Stimulated activated CD8-positive, alpha-beta memory T cell treated with anti-CD3 and anti-CD28 coated beads, Interleukin-12 subunit alpha, Interleukin-12 subunit beta, amount 100 ng/mL, for 24 hours (primary cell): ENCODE measurements around the gene TECPR2.
"Not testable (repeated sequence)": the region's sequence is repeated elsewhere in the genome, so short reads cannot be mapped to it uniquely, and the experiment has no call there.

Source experiments
- DNase-seq: peaks from one replicate; pipeline ENCODE4 v3.0.0-alpha.2; 2020; ENCODE audit errors: extremely low read depth

TECPR2 gene

DNA sequence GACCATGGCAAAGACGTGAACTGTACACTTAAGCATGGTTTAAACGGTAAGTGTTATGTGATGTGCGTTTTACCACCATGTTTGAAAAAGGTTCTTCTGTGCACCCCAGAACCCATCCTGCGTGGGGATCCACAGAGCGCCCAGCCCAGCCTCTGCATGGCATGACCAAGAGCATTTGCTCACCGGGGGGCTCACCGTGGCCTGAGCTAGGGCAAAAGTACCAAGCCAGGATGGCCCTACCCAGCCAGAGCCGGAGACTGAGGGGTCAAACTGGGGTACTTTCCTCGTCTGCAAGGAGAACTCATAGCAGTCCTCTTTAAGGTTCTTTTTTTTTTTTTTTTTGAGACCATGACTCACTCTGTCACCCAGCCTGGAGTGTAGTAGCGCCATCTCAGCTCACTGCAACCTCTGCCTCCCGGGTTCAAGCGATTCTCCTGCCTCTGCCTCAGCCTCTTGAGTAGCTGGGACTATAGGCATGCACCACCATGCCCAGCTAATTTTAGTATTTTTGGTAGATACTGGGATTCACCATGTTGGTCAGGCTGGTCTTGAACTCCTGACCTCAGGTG is 163.3 kb downstream of the TECPR2 start:
- no peak for DNase-seq

DNA sequence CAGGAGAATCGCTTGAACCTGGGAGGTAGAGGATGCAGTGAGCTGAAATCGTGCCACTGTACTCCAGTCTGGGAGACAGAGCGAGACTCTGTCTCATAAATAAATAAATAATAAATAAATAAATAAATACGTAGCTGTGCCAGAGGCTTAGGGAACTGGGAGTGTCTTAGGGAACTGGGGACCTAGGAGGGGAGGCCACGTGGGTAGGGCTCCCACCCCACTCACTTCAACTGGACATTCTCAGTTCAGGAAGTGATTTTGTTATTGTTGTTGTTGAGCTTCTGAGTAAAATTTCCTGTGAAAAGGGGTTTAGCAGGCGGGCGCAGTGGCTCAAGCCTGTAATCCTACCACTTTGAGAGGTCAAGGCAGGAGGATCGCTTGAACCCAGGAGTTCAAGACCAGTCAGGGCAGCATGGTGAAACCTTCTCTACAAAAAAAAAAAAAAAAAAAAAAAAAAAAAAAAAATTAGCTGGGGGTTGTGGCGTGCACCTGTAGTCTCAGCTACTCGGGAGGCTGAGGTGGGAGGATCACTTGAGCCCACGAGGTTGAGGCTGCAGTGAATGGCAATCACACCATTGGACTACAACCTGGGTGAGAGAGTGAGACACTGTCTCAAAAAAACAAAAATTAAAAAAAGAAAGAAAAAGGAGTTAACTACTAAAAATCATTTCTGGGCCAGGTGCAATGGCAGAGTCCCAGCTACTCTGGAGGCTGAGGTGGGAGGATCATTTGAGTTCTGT is 165.9 kb downstream of the TECPR2 start:
- DNase-seq, result no peak

DNA sequence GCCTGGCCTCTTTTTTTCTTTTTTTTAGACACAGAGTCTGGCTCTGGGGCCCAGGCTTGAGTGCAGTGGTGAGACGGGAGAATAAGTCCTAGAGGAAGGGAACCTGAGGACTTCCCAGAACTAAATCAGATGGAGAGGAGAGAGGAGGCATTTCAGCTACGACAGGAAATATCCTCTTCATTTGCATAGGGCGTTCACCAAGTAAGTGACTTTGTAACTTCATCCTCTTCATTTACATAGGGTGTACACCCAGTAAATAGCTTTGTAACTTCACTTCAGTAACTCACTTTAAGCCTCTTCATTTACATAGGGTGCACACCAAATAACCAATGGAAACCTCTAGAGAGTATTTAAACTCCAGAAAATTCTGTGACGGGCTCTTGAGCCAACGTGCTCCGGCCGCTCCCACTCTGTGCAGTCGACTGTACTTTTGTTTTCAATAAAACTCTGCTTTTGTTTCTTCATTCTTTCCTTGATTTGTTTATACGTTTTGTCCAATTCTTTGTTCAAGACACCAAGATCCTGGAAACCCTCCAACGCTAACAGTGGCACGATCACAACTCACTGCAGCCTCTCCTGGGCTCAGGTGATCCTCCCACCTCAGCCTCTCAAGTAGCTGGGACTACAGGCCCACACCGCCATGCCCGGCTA is 168.2 kb downstream of the TECPR2 start:
- no peak for DNase-seq

DNA sequence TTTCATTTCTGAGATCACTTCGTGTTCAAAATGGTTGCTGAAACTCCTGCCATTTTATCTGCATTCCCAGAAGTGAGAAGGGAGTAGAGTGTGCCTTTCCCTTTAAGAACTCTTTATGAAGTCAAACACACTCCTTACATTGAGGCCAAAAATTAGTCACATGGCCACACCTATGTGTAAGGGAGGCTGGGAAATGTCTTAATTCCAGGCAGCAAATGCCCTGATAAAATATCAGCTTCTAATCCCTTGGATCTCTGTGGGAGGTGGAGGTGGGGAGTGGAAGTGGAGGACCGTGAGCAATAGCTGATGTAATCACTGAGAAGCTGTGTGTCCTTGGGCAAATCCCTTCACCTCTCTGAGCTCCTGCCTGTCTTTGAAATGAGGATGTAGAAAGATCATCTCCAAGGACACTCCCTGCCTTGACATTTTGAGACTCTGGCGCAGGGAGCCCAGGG is 169.5 kb downstream of the TECPR2 start:
- no peak for DNase-seq

DNA sequence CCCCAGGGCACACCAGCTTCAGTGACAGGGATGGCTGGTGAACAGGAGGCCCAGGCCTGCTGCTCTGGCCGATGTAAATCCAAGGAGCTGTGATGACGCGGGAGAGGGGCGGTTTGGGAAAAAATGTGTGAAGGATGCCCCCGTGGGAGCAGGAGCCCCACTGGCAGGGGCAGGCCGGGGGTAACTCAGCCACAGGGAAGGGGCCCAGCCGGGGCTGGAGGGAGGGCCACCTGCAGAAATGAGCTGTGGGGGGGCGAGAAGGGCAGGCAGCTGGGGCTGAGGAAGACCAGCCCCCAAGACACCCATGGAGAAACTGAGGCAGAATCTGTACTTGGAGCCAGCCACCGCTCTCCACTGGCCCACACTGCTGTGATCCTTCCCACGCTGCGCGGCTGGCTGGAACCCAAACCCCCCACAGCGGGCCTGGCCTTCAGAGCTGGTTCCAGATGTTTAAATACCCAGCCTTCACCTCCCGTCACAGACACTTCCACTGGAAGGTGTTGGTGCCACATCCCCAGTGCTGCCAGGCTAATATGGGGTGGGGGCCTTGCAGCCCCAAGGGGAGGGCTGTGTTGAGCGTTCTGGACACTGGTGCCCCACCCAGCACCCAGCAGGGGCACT is 175.3 kb downstream of the TECPR2 start:
- no peak for DNase-seq

DNA sequence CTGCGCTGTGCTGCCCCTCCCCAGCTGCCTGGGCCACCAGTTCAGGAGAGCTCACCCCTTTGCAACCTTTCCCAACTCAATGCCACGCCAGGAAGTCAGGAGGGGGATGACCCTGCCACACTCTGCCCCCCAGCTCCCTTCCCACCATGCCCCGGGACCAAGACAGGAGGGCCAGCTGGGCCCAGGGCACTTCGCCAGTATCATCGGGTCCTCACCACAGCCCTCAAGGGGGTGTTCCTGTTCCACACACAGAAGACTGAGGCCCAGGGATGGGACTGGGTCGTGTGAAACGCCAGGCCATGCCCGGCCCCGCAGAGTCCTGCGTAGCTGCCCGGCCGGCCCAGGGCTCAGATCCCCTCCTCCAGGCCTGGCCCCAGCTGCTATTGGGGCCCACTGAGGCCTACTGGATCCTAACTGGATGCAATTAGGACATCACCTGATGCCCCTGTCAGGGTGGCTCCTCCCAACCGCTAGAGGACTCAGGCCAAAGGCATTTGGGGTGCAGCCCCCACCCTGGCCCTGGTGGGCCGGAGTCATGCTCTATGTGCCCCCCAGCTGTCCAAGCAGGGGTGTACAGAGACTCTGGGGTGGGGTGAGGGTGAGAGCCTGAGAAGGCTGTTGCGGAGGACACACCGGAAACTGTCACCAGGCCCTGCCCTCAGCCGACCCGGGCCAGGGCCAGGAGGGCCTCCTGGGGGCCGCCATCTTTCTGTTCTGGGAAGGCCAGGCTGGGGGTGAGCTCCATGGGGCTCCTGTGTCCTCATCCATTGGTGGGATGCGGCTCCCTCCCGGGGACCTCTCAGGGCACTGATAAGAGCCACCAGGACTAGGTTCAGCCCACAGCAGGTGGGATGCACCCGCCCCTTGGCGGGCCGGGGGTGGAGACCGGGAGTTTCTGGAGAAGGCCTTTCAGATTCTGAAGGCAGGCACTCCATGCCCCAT is 176.1 kb downstream of the TECPR2 start:
- DNase-seq, result no peak

DNA sequence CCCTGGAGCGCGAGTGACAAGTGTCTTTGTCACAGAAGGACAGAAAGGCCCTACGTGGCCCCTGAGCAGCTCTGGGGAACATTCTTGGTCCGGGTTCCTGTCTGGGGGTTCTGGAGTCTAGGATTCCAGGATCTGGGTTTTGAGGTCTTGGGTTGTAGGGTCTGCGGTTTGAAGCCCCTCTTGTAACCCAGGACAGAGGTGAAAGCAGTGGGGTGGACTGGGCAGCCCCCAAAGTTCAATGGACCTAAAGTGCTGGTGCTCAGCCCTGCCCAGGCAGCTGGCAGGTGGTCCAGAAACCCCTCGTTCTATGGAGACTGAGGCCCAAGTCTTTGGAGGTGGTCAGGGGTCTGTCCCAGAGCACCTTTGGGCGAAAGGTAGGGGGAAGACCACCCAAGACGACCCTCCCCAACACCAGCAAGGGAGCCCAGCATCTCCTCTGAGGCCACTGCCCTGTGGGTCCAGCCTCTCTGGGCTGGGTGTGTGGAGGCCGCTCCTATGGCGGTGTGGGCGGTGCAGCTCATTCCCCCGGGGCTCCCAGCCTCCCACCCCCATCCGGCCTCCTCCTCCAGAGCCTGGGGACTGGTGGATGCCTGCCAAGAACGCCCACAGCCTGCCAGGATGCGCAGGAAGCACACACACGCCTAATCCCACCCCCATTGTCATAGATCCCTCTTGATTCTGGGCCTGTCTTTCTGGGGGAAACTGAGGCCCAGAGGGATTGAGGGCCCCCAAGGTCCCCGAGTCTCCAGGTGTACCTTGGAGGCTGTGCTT is 177.0 kb downstream of the TECPR2 start:
- DNase-seq, result no peak

DNA sequence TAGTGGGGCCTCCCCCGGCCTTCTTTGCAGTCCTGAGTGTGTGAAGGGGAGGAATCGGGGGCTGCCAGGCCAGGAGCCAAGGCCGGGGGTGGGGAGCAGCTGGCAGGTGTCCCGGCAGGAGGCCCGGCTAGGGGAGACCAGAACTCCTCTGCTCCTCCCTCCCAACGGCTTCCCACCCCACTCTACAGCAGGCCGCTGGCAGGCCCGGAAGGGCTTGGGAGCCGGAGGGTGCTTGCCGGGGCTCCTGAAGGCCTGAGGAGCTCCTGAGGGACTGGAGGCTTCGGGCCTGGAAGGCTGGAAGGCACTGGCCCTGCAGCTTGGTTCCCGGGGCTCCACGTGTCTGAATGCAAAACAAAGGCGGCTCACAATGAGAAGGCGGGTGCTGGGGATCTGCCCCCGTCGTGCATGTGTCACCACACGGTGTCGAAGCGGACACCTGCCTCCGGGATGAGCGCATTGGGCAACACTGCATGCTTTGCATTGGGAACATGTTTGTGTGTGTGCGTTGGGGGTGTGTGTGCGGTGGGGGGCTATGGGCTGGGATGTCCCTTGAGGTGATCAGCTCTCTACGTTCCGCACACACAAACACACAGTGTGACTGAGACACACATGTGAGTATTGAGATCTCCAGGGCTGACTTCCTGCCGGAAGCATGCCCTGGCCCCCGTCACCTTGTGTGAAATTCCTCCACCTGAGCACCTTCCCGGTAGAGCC is 177.7 kb downstream of the TECPR2 start:
- DNase-seq, result no peak

DNA sequence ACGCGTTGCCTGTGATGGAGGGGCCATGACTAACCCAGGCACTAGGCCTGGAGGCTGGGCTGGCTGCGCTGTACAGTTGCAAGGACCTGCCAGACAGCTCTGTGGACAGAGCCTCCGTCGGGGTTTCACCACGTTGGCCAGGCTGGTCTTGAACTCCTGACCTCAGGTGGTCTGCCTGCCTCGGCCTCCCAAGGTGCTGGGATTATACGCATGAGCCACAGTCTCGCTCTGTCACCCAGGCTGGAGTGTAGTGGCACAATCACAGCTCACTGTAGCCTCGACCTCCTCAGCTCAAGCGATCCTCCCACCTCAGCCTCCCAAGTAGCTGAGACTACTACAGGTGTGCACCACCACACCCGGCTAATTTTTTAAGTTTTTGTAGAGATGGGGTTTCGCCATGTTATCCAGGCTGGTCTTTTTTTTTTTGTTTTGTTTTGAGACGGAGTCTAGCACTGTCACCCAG is 178.3 kb downstream of the TECPR2 start:
- not testable (repeated sequence) for DNase-seq

DNA sequence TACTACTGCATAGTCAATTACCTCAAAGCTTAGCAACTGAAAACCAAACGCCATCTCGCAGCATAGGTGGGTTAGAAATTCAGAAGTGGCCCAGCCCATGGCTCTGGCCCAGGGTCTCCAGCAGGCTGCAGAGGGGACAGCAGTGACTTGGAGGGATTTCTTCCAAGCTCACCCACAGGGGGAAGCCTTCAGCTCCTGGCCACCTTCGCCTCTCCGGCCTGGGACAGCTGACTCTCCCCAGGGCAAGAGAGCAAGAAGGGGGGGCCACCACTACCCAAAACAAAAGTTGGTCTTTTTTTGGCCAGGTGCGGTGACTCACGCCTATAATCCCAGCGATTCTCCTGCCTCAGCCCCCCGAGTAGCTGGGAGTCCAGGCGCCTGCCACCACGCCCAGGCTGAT is 179.0 kb downstream of the TECPR2 start:
- no peak for DNase-seq

DNA sequence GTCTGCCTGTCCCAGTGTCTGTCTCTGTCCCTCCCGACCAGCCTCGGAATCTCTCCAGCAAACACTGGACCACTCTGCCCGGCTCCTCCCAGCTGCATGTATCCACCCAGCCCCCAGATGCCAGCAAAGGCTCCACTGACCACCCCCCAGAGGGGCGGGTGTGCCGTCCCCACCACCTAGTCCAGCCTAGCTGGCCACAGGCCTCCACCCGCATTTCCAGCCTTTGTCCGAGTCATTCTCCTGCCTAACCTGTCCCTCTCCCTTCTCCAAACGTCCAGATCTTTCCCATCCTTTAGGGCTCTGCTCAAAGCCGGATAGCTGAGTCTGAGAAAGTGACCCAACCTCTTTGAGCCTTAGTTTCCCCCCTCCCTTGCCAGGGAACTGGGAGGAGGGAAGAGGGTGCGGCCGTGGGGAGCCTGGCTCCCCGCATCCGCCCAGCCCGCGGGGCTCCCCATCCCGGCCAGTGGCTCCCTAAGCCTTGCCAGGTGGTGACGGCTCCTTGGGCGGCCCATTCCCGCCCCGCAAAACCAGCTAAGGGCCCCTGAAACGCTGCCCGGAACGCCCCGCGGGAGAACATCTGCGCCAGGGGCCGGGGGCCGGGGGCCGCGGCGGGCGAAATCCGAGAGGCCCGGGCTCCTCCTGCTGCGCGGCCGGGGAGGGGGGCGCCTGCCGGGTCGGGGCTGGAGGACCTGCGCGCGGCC is 181.5 kb downstream of the TECPR2 start:
- DNase-seq, result no peak

DNA sequence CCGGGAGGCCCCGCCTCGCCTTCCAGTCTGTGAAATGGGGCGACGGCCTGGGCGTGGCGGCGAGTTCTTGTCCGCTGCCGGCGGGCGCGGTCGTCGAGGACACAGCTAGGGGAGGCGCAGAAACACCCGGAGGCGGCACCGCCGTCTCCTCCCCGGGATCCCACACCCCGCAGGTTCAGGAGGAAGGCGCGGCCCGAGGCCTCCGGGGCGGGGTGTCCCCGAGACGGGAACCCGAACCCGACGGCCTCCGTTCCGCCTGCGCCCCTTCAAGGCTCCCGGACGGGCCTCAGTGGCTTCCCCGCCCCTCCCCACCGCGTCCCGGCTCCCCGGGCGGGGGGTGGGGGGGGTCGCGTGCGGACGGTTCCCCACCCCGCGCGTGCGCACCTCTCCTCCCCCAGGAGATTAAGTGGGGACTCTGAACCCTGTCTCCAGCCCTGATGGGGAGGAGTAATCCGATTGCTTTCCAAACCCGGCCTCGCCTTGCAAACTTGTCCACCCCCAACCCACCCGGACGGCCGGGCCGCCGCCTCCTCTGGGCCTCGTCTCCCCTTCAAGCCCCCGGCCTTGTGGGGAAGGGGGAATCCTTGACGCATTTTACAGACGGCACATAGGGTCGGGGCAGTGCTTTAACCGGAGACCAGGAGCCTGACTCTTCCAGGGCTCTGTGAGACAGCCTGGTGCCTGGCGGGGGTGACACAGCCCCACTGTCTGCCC is 182.2 kb downstream of the TECPR2 start:
- DNase-seq, result no peak

DNA sequence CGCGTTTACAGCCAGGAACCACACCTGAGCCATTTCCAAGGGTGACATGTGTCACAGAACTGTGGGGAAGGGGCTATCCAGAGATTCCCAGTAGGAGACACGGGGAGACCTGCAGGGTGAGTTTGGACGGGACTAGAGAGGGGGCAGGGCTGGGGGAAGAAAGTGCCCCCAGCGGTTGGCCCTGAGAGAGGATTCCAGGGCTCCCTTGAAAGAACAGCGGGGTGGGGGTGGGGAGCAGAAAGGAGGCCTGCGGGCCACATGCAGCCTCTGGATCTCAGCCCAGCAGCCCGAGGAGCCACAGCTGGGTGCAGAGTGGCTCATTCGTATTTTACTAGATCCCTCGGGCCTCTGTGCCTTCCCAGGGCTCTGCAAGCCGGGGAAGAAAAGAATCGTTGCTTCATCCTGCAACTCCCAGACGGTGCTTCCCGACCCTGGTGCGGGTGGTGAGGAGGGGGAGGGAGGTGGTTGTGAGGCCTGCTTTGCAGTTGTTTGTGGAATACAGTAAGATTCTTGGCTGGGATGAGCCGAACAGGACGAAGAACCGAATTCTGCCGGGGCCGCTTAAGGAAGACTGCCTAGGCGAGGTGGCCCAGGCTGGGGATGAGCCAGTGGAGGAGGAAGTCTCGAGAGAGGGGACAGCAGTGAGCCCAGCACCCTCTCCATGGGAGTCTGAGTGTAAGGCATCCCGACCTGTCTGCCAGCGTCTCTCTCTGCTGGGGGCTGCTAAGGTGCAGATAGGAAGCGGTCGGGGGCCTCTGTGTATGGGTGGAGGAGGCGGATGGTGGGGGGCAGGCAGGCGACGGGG is 182.9 kb downstream of the TECPR2 start:
- DNase-seq, result no peak

DNA sequence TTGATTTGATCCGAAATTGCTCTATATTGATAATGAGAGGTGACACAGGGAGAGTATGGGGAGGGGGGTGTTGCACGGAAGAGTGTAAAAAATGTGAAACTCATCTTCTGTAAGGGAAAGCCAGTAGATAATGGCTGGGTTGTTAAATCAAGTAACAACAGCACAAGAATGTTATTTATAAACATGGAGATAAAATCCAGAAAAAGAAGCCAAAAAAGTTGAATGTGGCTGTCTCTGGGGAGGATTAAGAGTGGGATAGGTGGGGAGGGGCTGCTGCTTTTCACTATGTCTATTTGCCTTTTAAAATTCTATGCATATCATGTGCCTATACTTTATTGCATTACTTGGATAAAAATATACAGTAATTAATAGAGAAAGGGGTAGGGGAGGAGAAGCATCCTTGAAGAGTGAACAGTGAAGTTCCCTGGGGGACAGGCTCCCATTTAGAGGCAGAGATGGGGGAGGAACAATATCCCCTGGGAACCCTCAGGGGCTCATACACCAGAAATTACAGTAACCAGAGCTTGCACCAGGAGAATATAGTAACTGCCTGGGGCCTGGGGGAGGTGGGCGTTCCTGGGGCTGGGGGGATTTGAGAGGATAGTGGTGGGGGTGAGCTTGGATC is 186.0 kb downstream of the TECPR2 start:
- no peak for DNase-seq

DNA sequence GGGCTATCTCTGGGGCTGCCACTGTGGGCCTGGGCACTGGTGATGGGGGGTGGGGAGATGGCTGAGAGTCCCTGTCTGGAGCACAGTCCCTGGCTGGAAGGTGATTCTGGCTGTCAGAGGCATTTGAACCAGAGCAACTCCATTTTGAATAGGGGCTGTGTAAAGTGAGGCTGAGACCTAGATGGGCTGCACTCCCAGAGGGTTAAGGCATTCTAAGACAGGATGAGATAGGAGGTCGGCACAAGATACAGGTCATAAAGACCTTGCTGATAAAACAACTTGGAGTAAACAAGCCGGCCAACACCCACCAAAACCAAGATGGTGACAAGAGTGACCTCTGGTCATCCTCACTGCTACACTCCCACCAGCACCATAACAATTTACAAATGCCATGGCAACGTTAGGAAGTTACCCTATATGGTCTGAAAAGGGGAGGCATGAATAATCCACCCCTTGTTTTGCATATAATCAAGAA is 188.2 kb downstream of the TECPR2 start:
- not testable (repeated sequence) for DNase-seq
